Measurements from ENCODE around the gene ZSCAN1.
"Not testable (repeated sequence)": the region's sequence is repeated elsewhere in the genome, so short reads cannot be mapped to it uniquely, and the experiment has no call there.

The ZSCAN1 gene

GRCh38 chr19:58033741-58034476 lies at the start of gene ZSCAN1:
Gene ZSCAN1, plus strand, starts transcription at chr19:58034025. Its CDS starts 3,812 bp downstream, at chr19:58037837.
- Histone ChIP-seq H3K36me3 (ENCODE audit: control insufficient read depth, insufficient read depth, low read length) (no peaks in the 10 kb centered on the region), H3K9ac (ENCODE audit: low read depth, low read length) (no peak within 1 kb of the TSS), H3K9me3 (ENCODE audit: control insufficient read depth, insufficient read depth, low read length) (no peaks in the 10 kb centered on the region), H3K4me1 (ENCODE audit: control insufficient read depth, insufficient read depth, low read length) (no peaks in the 10 kb centered on the region), H3K27me3 (ENCODE audit: control insufficient read depth, insufficient read depth, low read length) (no peaks in the 10 kb centered on the region), H3K4me3 (ENCODE audit: low read depth, low read length) (peak within 1 kb of the TSS; percentile 18)

GRCh38 chr19:57992841-57993240 lies 41.0 kb upstream of the ZSCAN1 start:
- Histone ChIP-seq H3K36me3 (ENCODE audit: control insufficient read depth, insufficient read depth, low read length) (peaks cover 13% of the 10 kb centered on the region), H3K27me3 (ENCODE audit: control insufficient read depth, insufficient read depth, low read length) (no peaks in the 10 kb centered on the region), H3K4me1 (ENCODE audit: control insufficient read depth, insufficient read depth, low read length) (no peaks in the 10 kb centered on the region), H3K4me3 (ENCODE audit: low read depth, low read length) (no peak overlapping the region), H3K9me3 (ENCODE audit: control insufficient read depth, insufficient read depth, low read length) (peaks cover 7% of the 10 kb centered on the region), H3K9ac (ENCODE audit: low read depth, low read length) (no peak overlapping the region)

GRCh38 chr19:58000677-58001076 lies 33.1 kb upstream of the ZSCAN1 start:
- Histone ChIP-seq H3K27me3 (ENCODE audit: control insufficient read depth, insufficient read depth, low read length) (no peaks in the 10 kb centered on the region), H3K4me1 (ENCODE audit: control insufficient read depth, insufficient read depth, low read length) (peaks cover 7% of the 10 kb centered on the region), H3K9ac (ENCODE audit: low read depth, low read length) (no peak overlapping the region), H3K4me3 (ENCODE audit: low read depth, low read length) (no peak overlapping the region), H3K36me3 (ENCODE audit: control insufficient read depth, insufficient read depth, low read length) (peaks cover 31% of the 10 kb centered on the region), H3K9me3 (ENCODE audit: control insufficient read depth, insufficient read depth, low read length) (no peaks in the 10 kb centered on the region)

- peak overlapping the region; percentile 96 for H3K4me3 ChIP-seq (ENCODE audit: low read depth, low read length)
- no peaks in the 10 kb centered on the region for H3K9me3 ChIP-seq (ENCODE audit: control insufficient read depth, insufficient read depth, low read length)
- peaks cover 38% of the 10 kb centered on the region for H3K36me3 ChIP-seq (ENCODE audit: control insufficient read depth, insufficient read depth, low read length)
- no peaks in the 10 kb centered on the region for H3K27me3 ChIP-seq (ENCODE audit: control insufficient read depth, insufficient read depth, low read length)
- peaks cover 7% of the 10 kb centered on the region for H3K4me1 ChIP-seq (ENCODE audit: control insufficient read depth, insufficient read depth, low read length)
- peak overlapping the region; percentile 90 for H3K9ac ChIP-seq (ENCODE audit: low read depth, low read length)
These were observed 31.9 kb upstream of the ZSCAN1 start for GRCh38 chr19:58001895-58002369.

GRCh38 chr19:58002384-58003173 lies 31.2 kb upstream of the ZSCAN1 start, which contains the start of gene ZNF606:
Gene ZNF606, minus strand, starts transcription at chr19:58002820. Its CDS starts 1,501 bp downstream, at chr19:58001319.
- Histone ChIP-seq H3K27me3 (ENCODE audit: control insufficient read depth, insufficient read depth, low read length) (no peaks in the 10 kb centered on the region), H3K4me3 (ENCODE audit: low read depth, low read length) (peak within 1 kb of the TSS; percentile 96), H3K36me3 (ENCODE audit: control insufficient read depth, insufficient read depth, low read length) (peaks cover 38% of the 10 kb centered on the region), H3K9me3 (ENCODE audit: control insufficient read depth, insufficient read depth, low read length) (no peaks in the 10 kb centered on the region), H3K4me1 (ENCODE audit: control insufficient read depth, insufficient read depth, low read length) (peaks cover 7% of the 10 kb centered on the region), H3K9ac (ENCODE audit: low read depth, low read length) (peak within 1 kb of the TSS; percentile 90)

GRCh38 chr19:58003174-58003828 lies 30.5 kb upstream of the ZSCAN1 start:
- peak overlapping the region; percentile 90 for H3K9ac ChIP-seq (ENCODE audit: low read depth, low read length)
- peaks cover 37% of the 10 kb centered on the region for H3K36me3 ChIP-seq (ENCODE audit: control insufficient read depth, insufficient read depth, low read length)
- no peaks in the 10 kb centered on the region for H3K27me3 ChIP-seq (ENCODE audit: control insufficient read depth, insufficient read depth, low read length)
- peak overlapping the region; percentile 96 for H3K4me3 ChIP-seq (ENCODE audit: low read depth, low read length)
- H3K9me3 ChIP-seq (ENCODE audit: control insufficient read depth, insufficient read depth, low read length), result no peaks in the 10 kb centered on the region
- peaks cover 7% of the 10 kb centered on the region for H3K4me1 ChIP-seq (ENCODE audit: control insufficient read depth, insufficient read depth, low read length)

GRCh38 chr19:58007285-58007684 lies 26.5 kb upstream of the ZSCAN1 start:
- Histone ChIP-seq H3K4me3 (ENCODE audit: low read depth, low read length) (no peak overlapping the region), H3K27me3 (ENCODE audit: control insufficient read depth, insufficient read depth, low read length) (no peaks in the 10 kb centered on the region), H3K4me1 (ENCODE audit: control insufficient read depth, insufficient read depth, low read length) (no peaks in the 10 kb centered on the region), H3K9ac (ENCODE audit: low read depth, low read length) (no peak overlapping the region), H3K9me3 (ENCODE audit: control insufficient read depth, insufficient read depth, low read length) (no peaks in the 10 kb centered on the region), H3K36me3 (ENCODE audit: control insufficient read depth, insufficient read depth, low read length) (peaks cover 21% of the 10 kb centered on the region)

- not testable (repeated sequence) for H3K9ac ChIP-seq (ENCODE audit: low read depth, low read length); H3K4me1 ChIP-seq (ENCODE audit: control insufficient read depth, insufficient read depth, low read length); H3K9me3 ChIP-seq (ENCODE audit: control insufficient read depth, insufficient read depth, low read length); H3K27me3 ChIP-seq (ENCODE audit: control insufficient read depth, insufficient read depth, low read length)
- Histone ChIP-seq H3K36me3 (ENCODE audit: control insufficient read depth, insufficient read depth, low read length) (peaks cover 20% of the 10 kb centered on the region), H3K4me3 (ENCODE audit: low read depth, low read length) (peak overlapping the region; percentile 46)
These were observed 24.9 kb upstream of the ZSCAN1 start for GRCh38 chr19:58008877-58009276.

- Histone ChIP-seq H3K4me1 (ENCODE audit: control insufficient read depth, insufficient read depth, low read length) (no peaks in the 10 kb centered on the region), H3K36me3 (ENCODE audit: control insufficient read depth, insufficient read depth, low read length) (peaks cover 16% of the 10 kb centered on the region), H3K9ac (ENCODE audit: low read depth, low read length) (no peak overlapping the region), H3K4me3 (ENCODE audit: low read depth, low read length) (peak overlapping the region; percentile 46), H3K27me3 (ENCODE audit: control insufficient read depth, insufficient read depth, low read length) (no peaks in the 10 kb centered on the region), H3K9me3 (ENCODE audit: control insufficient read depth, insufficient read depth, low read length) (no peaks in the 10 kb centered on the region)
These were observed 24.5 kb upstream of the ZSCAN1 start for GRCh38 chr19:58009301-58009665.

GRCh38 chr19:58009666-58010301 lies 24.0 kb upstream of the ZSCAN1 start:
- Histone ChIP-seq H3K4me1 (ENCODE audit: control insufficient read depth, insufficient read depth, low read length) (no peaks in the 10 kb centered on the region), H3K36me3 (ENCODE audit: control insufficient read depth, insufficient read depth, low read length) (peaks cover 13% of the 10 kb centered on the region), H3K4me3 (ENCODE audit: low read depth, low read length) (peak overlapping the region; percentile 46), H3K9ac (ENCODE audit: low read depth, low read length) (no peak overlapping the region), H3K9me3 (ENCODE audit: control insufficient read depth, insufficient read depth, low read length) (no peaks in the 10 kb centered on the region), H3K27me3 (ENCODE audit: control insufficient read depth, insufficient read depth, low read length) (no peaks in the 10 kb centered on the region)

- no peaks in the 10 kb centered on the region for H3K9me3 ChIP-seq (ENCODE audit: control insufficient read depth, insufficient read depth, low read length)
- no peak overlapping the region for H3K9ac ChIP-seq (ENCODE audit: low read depth, low read length)
- H3K4me1 ChIP-seq (ENCODE audit: control insufficient read depth, insufficient read depth, low read length), result no peaks in the 10 kb centered on the region
- H3K27me3 ChIP-seq (ENCODE audit: control insufficient read depth, insufficient read depth, low read length), result no peaks in the 10 kb centered on the region
- H3K36me3 ChIP-seq (ENCODE audit: control insufficient read depth, insufficient read depth, low read length), result peaks cover 8% of the 10 kb centered on the region
- no peak overlapping the region for H3K4me3 ChIP-seq (ENCODE audit: low read depth, low read length)
These were observed 23.3 kb upstream of the ZSCAN1 start for GRCh38 chr19:58010507-58010906.

Measured in iPS-15b (cell line).